ENCODE data around the gene ANO6.

DNA sequence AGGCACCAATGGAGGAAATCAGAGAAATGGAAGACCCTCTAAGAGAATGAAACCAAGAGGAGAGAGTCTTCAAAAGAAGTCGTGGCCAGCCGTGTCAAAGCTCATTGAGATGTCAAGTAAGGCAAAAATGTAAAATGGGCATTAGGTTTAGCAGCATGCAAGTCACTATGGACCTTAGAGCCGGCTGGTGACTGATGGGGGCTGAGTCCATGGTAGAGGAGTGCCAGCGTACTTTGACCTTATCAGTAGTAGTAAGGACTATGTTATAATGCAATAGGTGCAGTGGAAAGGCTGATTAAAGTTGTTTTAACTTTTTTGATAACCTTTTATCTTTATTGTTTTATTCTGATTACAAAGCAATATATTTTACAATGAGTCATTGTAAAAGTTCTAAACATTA, 66.5 kb downstream of the ANO6 start:
- TF ChIP-seq, protein P1, sequence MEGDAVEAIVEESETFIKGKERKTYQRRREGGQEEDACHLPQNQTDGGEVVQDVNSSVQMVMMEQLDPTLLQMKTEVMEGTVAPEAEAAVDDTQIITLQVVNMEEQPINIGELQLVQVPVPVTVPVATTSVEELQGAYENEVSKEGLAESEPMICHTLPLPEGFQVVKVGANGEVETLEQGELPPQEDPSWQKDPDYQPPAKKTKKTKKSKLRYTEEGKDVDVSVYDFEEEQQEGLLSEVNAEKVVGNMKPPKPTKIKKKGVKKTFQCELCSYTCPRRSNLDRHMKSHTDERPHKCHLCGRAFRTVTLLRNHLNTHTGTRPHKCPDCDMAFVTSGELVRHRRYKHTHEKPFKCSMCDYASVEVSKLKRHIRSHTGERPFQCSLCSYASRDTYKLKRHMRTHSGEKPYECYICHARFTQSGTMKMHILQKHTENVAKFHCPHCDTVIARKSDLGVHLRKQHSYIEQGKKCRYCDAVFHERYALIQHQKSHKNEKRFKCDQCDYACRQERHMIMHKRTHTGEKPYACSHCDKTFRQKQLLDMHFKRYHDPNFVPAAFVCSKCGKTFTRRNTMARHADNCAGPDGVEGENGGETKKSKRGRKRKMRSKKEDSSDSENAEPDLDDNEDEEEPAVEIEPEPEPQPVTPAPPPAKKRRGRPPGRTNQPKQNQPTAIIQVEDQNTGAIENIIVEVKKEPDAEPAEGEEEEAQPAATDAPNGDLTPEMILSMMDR (IDR thresholded peaks at IDR 0.05) = no peak
- no peak for TF ChIP-seq ZFX (IDR thresholded peaks at IDR 0.05; ENCODE audit: borderline replicate concordance)
